Hepatocyte (in vitro differentiated cells): ENCODE data around the gene CTCFL. TPM values are rescaled to one million over a fixed set of nuclear protein-coding genes. Genes with fewer than 3 reads are reported as not detected.

Source experiments
- DNase-seq: peaks from one replicate; pipeline ENCODE4 v3.0.0-alpha.2; 2016; ENCODE audit warnings: low spot score
- H2AFZ ChIP-seq: fragments of 200-600 bp; sonication (generic); 2 replicates; pipeline ENCODE4 v1.6.0; 2016; ENCODE audit warnings: antibody characterized with exemption, mild to moderate bottlenecking
- H3K27ac ChIP-seq: fragments of 200-600 bp; sonication (generic); 2 replicates; pipeline ENCODE4 v1.5.1; 2016; ENCODE audit warnings: mild to moderate bottlenecking
- H3K27me3 ChIP-seq: fragments of 200-600 bp; sonication (generic); 2 replicates; pipeline ENCODE4 v1.6.1; 2016
- H3K36me3 ChIP-seq: fragments of 200-600 bp; sonication (generic); replicated peaks from 2 replicates; pipeline ENCODE4 v1.5.1; 2016; ENCODE audit warnings: low read depth; ENCODE audit not compliant: insufficient read depth
- H3K4me1 ChIP-seq: fragments of 200-600 bp; sonication (generic); 2 replicates; pipeline ENCODE4 v1.5.1; 2016; ENCODE audit warnings: mild to moderate bottlenecking, moderate library complexity; ENCODE audit not compliant: insufficient read depth
- H3K4me2 ChIP-seq: fragments of 200-600 bp; sonication (generic); 2 replicates; pipeline ENCODE4 v1.6.0; 2016
- H3K4me3 ChIP-seq: fragments of 200-600 bp; sonication (generic); 2 replicates; pipeline ENCODE4 v1.5.1; 2016; ENCODE audit warnings: mild to moderate bottlenecking
- H3K79me2 ChIP-seq: fragments of 200-600 bp; sonication (generic); 2 replicates; pipeline ENCODE4 v1.6.0; 2017; ENCODE audit warnings: mild to moderate bottlenecking
- H3K9me2 ChIP-seq: fragments of 200-600 bp; sonication (generic); replicated peaks from 2 replicates; pipeline ENCODE4 v1.6.0; 2017; ENCODE audit warnings: mild to moderate bottlenecking; ENCODE audit not compliant: insufficient read depth
- H3K9me3 ChIP-seq: fragments of 200-600 bp; sonication (generic); 2 replicates; pipeline ENCODE4 v1.5.1; 2016; ENCODE audit warnings: low read depth, mild to moderate bottlenecking
- H4K20me1 ChIP-seq: fragments of 200-600 bp; sonication (generic); 2 replicates; pipeline ENCODE4 v1.6.0; 2016; ENCODE audit warnings: mild to moderate bottlenecking; ENCODE audit not compliant: insufficient read depth, poor library complexity, severe bottlenecking
- CTCF ChIP-seq: fragments of 200-600 bp; sonication (generic); IDR thresholded peaks from 2 replicates; pipeline ENCODE4 v1.5.1; 2016; ENCODE audit warnings: antibody characterized with exemption, mild to moderate bottlenecking; ENCODE audit not compliant: poor library complexity
- EZH2 ChIP-seq: fragments of 200-600 bp; sonication (generic); IDR thresholded peaks from 2 replicates; pipeline ENCODE4 v1.6.1; 2016; ENCODE audit warnings: antibody characterized with exemption, mild to moderate bottlenecking, borderline replicate concordance
- EZH2phosphoT487 ChIP-seq: fragments of 200-600 bp; sonication (generic); IDR thresholded peaks from one replicate; pipeline ENCODE4 v1.6.1; 2018; ENCODE audit warnings: antibody characterized with exemption, mild to moderate bottlenecking, low read depth, moderate library complexity; ENCODE audit not compliant: unreplicated experiment, severe bottlenecking
- WGBS: methylation state at CpG from one replicate; pipeline ENCODE4 v1.1.6; 2016; ENCODE audit warnings: low lambda C conversion rate; ENCODE audit errors: missing lambda C conversion rate; 5-methylcytosine and 5-hydroxymethylcytosine counted together
- polyA plus RNA-seq: library from polyadenylated mRNA; unstranded; fragments of >200 nt; fragmentation: Nextera tagmentation; extraction: Ambion mirVana; gene quantifications from 2 replicates; pipeline ENCODE4 v1.2.1, GENCODE V29; 2016
- total RNA-seq: library from RNA; depleted of rRNA; stranded (reverse); fragments of >200 nt; gene quantifications from 2 replicates; pipeline ENCODE4 v1.2.3, GENCODE V29; 2014

CTCFL gene
- total and polyA plus RNA-seq, 2 experiments from 2014 or later, result not detected

DNA sequence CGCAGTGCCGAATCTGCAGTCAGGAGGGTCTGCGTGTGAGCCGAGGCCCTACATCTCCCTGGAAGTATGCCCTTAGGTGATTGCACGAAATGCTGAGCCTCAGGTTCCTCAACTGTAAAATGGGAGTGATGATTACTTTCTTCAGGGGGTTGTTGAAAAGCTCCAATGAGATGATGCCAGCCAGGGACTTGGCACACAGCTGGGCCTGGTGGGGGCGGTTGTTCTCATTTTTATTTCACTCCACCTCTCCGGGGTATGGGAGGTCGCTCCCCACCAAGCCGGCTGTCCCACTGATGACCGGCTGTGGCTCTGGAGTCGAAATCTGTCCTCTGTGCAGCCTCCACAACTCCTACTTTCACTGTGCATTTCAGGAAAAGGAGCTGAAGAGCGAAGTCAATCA is 44.0 kb upstream of the CTCFL start:
- no peak overlapping the region for H3K4me2 ChIP-seq

GRCh38 chr20:57568088-57568896 is 43.4 kb upstream of the CTCFL start:
- Histone ChIP-seq H3K27me3 (no peaks in the 10 kb centered on the region), H3K9me3 (no peaks in the 10 kb centered on the region), H3K4me1 (peaks cover 8% of the 10 kb centered on the region), H3K36me3 (no peaks in the 10 kb centered on the region), H4K20me1 (no peaks in the 10 kb centered on the region), H2AFZ (no peak overlapping the region), H3K27ac (no peak overlapping the region), H3K4me3 (no peak overlapping the region), H3K79me2 (no peaks in the 10 kb centered on the region), H3K9me2 (no peaks in the 10 kb centered on the region), H3K4me2 (no peak overlapping the region)
- 82% methylated on average over 13 of the region's 13 CpGs for WGBS
- no peak for DNase-seq
- TF ChIP-seq EZH2phosphoT487, result no peak
- no peak for TF ChIP-seq EZH2

More for the DNA sequence above, 44.0 kb upstream of the CTCFL start:
- H3K36me3 ChIP-seq, result no peaks in the 10 kb centered on the region
- DNase-seq, result no peak
- H3K9me2 ChIP-seq, result no peaks in the 10 kb centered on the region
- H3K27me3 ChIP-seq, result no peaks in the 10 kb centered on the region
- WGBS, result 93% methylated on average over 12 of the region's 12 CpGs
- H3K79me2 ChIP-seq, result no peaks in the 10 kb centered on the region
- H4K20me1 ChIP-seq, result no peaks in the 10 kb centered on the region
- TF ChIP-seq CTCF, result no peak
- TF ChIP-seq EZH2phosphoT487, result no peak
- no peak for TF ChIP-seq EZH2
- no peak overlapping the region for H3K4me3 ChIP-seq
- H3K4me1 ChIP-seq, result peaks cover 8% of the 10 kb centered on the region
- no peak overlapping the region for H3K27ac ChIP-seq
- H3K9me3 ChIP-seq, result no peaks in the 10 kb centered on the region
- no peak overlapping the region for H2AFZ ChIP-seq

GRCh38 chr20:57567471-57568079 is 42.6 kb upstream of the CTCFL start:
- Histone ChIP-seq H3K4me3 (no peak overlapping the region), H3K27ac (no peak overlapping the region), H3K4me1 (peaks cover 8% of the 10 kb centered on the region), H3K9me3 (no peaks in the 10 kb centered on the region), H2AFZ (no peak overlapping the region), H3K4me2 (no peak overlapping the region), H3K9me2 (no peaks in the 10 kb centered on the region), H3K27me3 (no peaks in the 10 kb centered on the region), H4K20me1 (no peaks in the 10 kb centered on the region), H3K36me3 (no peaks in the 10 kb centered on the region), H3K79me2 (no peaks in the 10 kb centered on the region)
- no peak for DNase-seq
- WGBS, result 89% methylated on average over 9 of the region's 9 CpGs
- TF ChIP-seq CTCF (no peak), EZH2 (no peak), EZH2phosphoT487 (no peak)
